Upper lobe of left lung (tissue), 6 donors: ENCODE data around the gene DLG5. TPM values are rescaled to one million over a fixed set of nuclear protein-coding genes. Genes with fewer than 3 reads are reported as not detected.
A peak's percentile ranks its signal among the peaks of the same experiment; 100 is the strongest.

Experiments used
- ATAC-seq, 2 donors: fragments of 200-7000 bp; cut with Tn5 transposase; one replicate each; pipeline ENCODE4 v1.9.1; 2022; ENCODE audit warnings: mild to moderate bottlenecking in 2 of 2, moderate library complexity in 2 of 2; ENCODE audit not compliant: low FRiP score in 2 of 2
- DNase-seq, 2 donors: peaks; one replicate each; pipeline ENCODE4 v3.0.0-alpha.2; 2019 to 2020
- H3K27ac ChIP-seq, 4 donors: fragments of 200-600 bp; sonication (generic); one replicate each; pipeline ENCODE4 v1.5.1; 2016 to 2019
- H3K27me3 ChIP-seq, 4 donors: fragments of 200-600 bp; sonication (generic); one replicate each; pipeline ENCODE4 v1.5.1; 2017 to 2019
- H3K36me3 ChIP-seq, 4 donors: fragments of 200-600 bp; sonication (generic); one replicate each; pipeline ENCODE4 v1.5.1; 2016 to 2019
- H3K4me1 ChIP-seq, 4 donors: fragments of 200-600 bp; sonication (generic); one replicate each; pipeline ENCODE4 v1.5.1; 2018 to 2019
- H3K4me3 ChIP-seq, 4 donors: fragments of 200-600 bp; sonication (generic); one replicate each; pipeline ENCODE4 v1.5.1; 2017 to 2019; ENCODE audit warnings: mild to moderate bottlenecking in 2 of 4, moderate library complexity in 1 of 4
- H3K9me3 ChIP-seq, 4 donors: fragments of 200-600 bp; sonication (generic); one replicate each; pipeline ENCODE4 v1.5.1; 2018 to 2019
- EP300 ChIP-seq, 4 donors: sonication (generic); formaldehyde crosslinking; IDR thresholded peaks; one replicate each; pipeline ENCODE4 v1.5.1; 2017; ENCODE audit warnings: antibody characterized with exemption in 4 of 4, control low read depth in 2 of 4
- POLR2A ChIP-seq, 4 donors: fragments of 450-650 bp; IDR thresholded peaks; one replicate each; pipeline ENCODE4 v1.5.1; 2016 to 2017; ENCODE audit warnings: antibody characterized with exemption in 4 of 4, mild to moderate bottlenecking in 2 of 4
- POLR2AphosphoS5 ChIP-seq, 2 donors: sonication (generic); formaldehyde crosslinking; IDR thresholded peaks; one replicate each; pipeline ENCODE4 v1.5.1; 2017; ENCODE audit warnings: antibody characterized with exemption in 2 of 2
- WGBS, 2 donors: methylation state at CpG; one replicate each; pipeline ENCODE4 v1.1.5; 2017 to 2018; 5-methylcytosine and 5-hydroxymethylcytosine counted together
- total RNA-seq, 6 donors: library from RNA; depleted of rRNA in 4 of 6; stranded (reverse); fragments of >200 nt in 4 of 6; gene quantifications; one replicate each; pipeline versions ENCODE4 v1.1.0 to v1.2.1, GENCODE V29; 2016 to 2021
- TF ChIP-seq, protein P1 (sequence below), 6 experiments: fragments of 450-650 bp in 4 of 6; fragments of 200-600 bp in 2 of 6; sonication (generic) in 2 of 6; IDR thresholded peaks; one replicate each; pipeline ENCODE4 v1.5.1; 2016 to 2019; ENCODE audit warnings: antibody characterized with exemption in 6 of 6
- donor health status: DM: no; HTN: no; CAD: no; lungs with moderate emphysema.
- donor health status: DM: no; HTN: yes; CAD: no; lungs with severe emphysema.

The DLG5 gene
- total RNA-seq, 6 donors from 2014 or later: 14.6 to 51.3 (median 23.4) TPM

DNA sequence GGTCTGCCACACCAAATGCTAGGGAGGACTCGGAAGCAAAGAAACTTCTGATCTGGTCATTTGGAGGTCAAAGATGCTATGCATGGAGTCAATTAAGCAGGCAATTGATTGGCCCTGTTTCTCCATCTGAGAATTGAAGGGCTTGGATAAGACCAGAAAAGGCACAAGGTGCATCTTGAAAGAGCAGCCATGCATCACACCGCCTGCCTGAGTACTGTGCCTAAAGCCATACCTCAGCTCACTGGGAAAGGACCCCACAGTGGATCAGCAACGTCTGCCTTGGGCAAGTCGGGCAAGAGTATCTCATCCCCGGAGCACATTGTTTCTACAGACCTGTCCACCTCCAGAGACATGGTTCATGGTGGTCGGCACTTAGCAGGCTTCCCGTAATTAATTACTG is 42.4 kb downstream of the DLG5 start:
- WGBS, 2 donors: 95 to 98% methylated on average over 7 of the region's 7 CpGs
- TF ChIP-seq EP300 (IDR thresholded peaks at IDR 0.05) (no peak), POLR2A (IDR thresholded peaks at IDR 0.05) (no peak), POLR2AphosphoS5 (IDR thresholded peaks at IDR 0.05) (no peak)
- TF ChIP-seq, protein P1, sequence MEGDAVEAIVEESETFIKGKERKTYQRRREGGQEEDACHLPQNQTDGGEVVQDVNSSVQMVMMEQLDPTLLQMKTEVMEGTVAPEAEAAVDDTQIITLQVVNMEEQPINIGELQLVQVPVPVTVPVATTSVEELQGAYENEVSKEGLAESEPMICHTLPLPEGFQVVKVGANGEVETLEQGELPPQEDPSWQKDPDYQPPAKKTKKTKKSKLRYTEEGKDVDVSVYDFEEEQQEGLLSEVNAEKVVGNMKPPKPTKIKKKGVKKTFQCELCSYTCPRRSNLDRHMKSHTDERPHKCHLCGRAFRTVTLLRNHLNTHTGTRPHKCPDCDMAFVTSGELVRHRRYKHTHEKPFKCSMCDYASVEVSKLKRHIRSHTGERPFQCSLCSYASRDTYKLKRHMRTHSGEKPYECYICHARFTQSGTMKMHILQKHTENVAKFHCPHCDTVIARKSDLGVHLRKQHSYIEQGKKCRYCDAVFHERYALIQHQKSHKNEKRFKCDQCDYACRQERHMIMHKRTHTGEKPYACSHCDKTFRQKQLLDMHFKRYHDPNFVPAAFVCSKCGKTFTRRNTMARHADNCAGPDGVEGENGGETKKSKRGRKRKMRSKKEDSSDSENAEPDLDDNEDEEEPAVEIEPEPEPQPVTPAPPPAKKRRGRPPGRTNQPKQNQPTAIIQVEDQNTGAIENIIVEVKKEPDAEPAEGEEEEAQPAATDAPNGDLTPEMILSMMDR (IDR thresholded peaks at IDR 0.05): no peak
- Histone ChIP-seq H3K4me1 (peaks cover 21 to 37% (median 26%) of the 10 kb centered on the region in 4 donors), H3K27ac (no peak overlapping the region), H3K36me3 (no peaks in the 10 kb centered on the region), H3K9me3 (no peaks in the 10 kb centered on the region), H3K27me3 (no peaks in the 10 kb centered on the region), H3K4me3 (no peak overlapping the region)
- DNase-seq (no peak), ATAC-seq (no peak)

DNA sequence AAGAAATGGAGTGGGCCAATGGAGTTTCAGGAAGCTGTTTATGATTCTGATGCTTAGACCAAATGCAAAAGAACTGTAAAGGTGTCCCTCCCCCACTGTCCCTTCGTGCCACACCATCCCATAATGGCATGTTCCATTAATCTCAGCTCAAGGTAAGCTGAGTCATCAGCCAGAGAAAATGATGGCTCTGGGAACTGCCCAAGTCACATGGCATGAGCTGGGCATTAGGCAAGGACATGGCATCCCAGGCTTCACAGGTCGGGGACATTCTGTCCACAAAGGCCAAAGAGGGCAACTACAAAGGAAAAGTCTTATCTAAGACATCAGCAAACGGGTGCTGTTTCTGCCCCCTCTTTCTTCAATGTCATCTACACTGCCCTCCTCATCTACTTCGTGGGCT is 44.9 kb downstream of the DLG5 start:
- H3K27ac ChIP-seq: no peak overlapping the region
- no peak overlapping the region for H3K4me3 ChIP-seq
- H3K4me1 ChIP-seq: peaks cover 17 to 31% (median 18%) of the 10 kb centered on the region in 4 donors
- no peak for TF ChIP-seq POLR2A (IDR thresholded peaks at IDR 0.05)
- TF ChIP-seq POLR2AphosphoS5 (IDR thresholded peaks at IDR 0.05): no peak
- TF ChIP-seq, protein P1 (IDR thresholded peaks at IDR 0.05): no peak
- TF ChIP-seq EP300 (IDR thresholded peaks at IDR 0.05): no peak
- no peaks in the 10 kb centered on the region for H3K27me3 ChIP-seq
- no peaks in the 10 kb centered on the region for H3K9me3 ChIP-seq
- DNase-seq: no peak
- H3K36me3 ChIP-seq: no peaks in the 10 kb centered on the region
- WGBS, 2 donors: 86 to 93% methylated on average over 4 of the region's 4 CpGs
- no peak for ATAC-seq

DNA sequence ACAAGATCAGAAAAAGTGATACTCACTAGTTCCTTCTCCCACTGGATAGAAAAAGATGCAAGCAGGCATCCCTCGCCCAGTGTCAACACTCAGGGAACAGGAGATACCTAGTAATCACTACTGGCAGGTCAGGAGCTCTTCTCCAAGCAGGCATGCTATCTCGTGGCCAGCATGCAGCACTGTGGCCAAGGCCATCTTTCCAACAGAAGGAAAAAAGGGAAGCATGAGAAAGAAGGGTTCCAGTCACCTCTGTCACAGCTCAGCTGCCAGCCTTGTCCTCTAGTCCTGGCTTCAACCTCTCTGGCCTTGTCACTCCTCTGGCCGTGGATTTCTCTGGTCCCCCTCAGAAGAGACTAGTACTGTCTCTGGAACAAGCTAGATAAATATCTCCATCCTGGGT is 45.3 kb downstream of the DLG5 start:
- no peak for ATAC-seq
- DNase-seq: no peak
- Histone ChIP-seq H3K9me3 (no peaks in the 10 kb centered on the region), H3K4me3 (no peak overlapping the region), H3K27ac (no peak overlapping the region), H3K27me3 (no peaks in the 10 kb centered on the region), H3K36me3 (no peaks in the 10 kb centered on the region), H3K4me1 (peaks cover 13 to 27% (median 16%) of the 10 kb centered on the region in 4 donors)
- 96 to 100% methylated on average over 3 of the region's 3 CpGs for WGBS, 2 donors
- TF ChIP-seq, protein P1 (IDR thresholded peaks at IDR 0.05): no peak
- TF ChIP-seq EP300 (IDR thresholded peaks at IDR 0.05) (no peak), POLR2A (IDR thresholded peaks at IDR 0.05) (no peak), POLR2AphosphoS5 (IDR thresholded peaks at IDR 0.05) (no peak)

DNA sequence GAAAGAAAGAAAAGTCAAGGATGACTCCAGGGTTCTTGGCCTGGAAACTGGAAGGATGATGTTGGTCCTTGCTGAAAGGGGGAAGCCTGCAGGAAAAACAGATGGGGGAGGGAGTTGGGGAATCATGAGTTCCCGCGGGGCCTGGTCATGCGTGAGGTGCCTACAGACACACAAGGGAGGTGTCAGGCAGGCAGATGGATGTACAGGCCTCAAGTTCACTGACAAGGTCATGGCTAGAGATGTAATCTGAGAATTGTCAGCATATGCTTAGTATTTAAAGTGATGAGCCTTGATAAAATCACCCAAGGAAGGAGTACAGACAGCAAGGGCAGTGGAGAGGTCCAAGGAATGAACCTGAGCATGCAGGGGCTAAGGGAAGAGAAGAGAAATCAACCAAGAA is 46.8 kb downstream of the DLG5 start:
- no peaks in the 10 kb centered on the region for H3K9me3 ChIP-seq
- TF ChIP-seq POLR2AphosphoS5 (IDR thresholded peaks at IDR 0.05) (no peak), EP300 (IDR thresholded peaks at IDR 0.05) (no peak)
- ATAC-seq (no peak), DNase-seq (no peak)
- WGBS, 2 donors: 88 to 94% methylated on average over 3 of the region's 3 CpGs
- H3K4me3 ChIP-seq: no peak overlapping the region
- no peak overlapping the region for H3K27ac ChIP-seq
- H3K36me3 ChIP-seq: no peaks in the 10 kb centered on the region
- H3K27me3 ChIP-seq: no peaks in the 10 kb centered on the region
- H3K4me1 ChIP-seq: peaks cover 13 to 18% (median 16%) of the 10 kb centered on the region in 4 donors

- Histone ChIP-seq H3K9me3 (no peaks in the 10 kb centered on the region), H3K27me3 (no peaks in the 10 kb centered on the region), H3K4me3 (no peak overlapping the region), H3K36me3 (no peaks in the 10 kb centered on the region), H3K27ac (peak overlapping the region in 1 of 4 donors; percentile 38), H3K4me1 (peaks cover 18 to 21% (median 19%) of the 10 kb centered on the region in 4 donors)
- WGBS, 2 donors: 96 to 99% methylated on average over 4 of the region's 4 CpGs
- DNase-seq (no peak), ATAC-seq (no peak)
- TF ChIP-seq EP300 (IDR thresholded peaks at IDR 0.05): no peak
- TF ChIP-seq, protein P1 (IDR thresholded peaks at IDR 0.05): no peak
- no peak for TF ChIP-seq POLR2A (IDR thresholded peaks at IDR 0.05)
- no peak for TF ChIP-seq POLR2AphosphoS5 (IDR thresholded peaks at IDR 0.05)
These were observed 47.5 kb downstream of the DLG5 start for GRCh38 chr10:77879065-77879464.
